GM19238 (cell line): Measurements from ENCODE around the gene PITX1.
"Not testable (repeated sequence)": the region's sequence is repeated elsewhere in the genome, so short reads cannot be mapped to it uniquely, and the experiment has no call there.

ENCODE experiments used
- DNase-seq: peaks from one replicate; pipeline ENCODE4 v3.0.0; 2011; ENCODE audit warnings: low spot score; ENCODE audit not compliant: insufficient read length

The PITX1 gene

DNA sequence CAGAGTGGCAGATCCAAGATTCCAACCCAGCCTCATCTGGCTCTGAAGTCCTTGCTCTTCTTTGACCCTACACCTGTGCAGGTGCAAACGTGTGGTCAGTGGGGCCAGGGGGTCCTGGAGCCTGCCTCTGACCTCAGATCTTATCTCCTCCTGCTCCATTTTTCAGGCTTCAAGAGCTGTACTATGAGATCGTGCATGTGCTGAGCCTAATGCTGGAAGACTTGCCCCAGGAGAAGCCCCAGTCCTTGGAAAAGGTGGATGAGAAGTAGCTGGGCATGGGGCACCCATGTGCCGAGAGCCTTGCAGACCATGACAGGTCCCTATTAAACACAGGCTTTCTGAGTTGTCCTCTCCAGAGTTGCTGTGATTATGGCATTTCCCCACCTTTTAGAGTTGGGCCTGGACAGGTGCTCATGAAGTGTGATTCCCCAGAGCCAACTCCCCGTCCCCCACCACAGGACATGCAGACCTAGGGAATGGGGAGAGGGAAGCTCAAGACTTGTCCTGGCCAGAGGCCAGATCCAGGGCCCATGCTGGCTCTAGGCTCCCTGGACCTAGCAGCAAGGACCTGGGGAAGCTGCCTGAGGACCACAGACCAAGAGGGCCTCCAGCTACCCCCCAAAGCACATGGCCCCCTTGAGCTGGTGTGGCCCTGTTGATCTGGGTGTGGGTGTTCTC lies 22.5 kb downstream of the PITX1 start:
- no peak for DNase-seq

DNA sequence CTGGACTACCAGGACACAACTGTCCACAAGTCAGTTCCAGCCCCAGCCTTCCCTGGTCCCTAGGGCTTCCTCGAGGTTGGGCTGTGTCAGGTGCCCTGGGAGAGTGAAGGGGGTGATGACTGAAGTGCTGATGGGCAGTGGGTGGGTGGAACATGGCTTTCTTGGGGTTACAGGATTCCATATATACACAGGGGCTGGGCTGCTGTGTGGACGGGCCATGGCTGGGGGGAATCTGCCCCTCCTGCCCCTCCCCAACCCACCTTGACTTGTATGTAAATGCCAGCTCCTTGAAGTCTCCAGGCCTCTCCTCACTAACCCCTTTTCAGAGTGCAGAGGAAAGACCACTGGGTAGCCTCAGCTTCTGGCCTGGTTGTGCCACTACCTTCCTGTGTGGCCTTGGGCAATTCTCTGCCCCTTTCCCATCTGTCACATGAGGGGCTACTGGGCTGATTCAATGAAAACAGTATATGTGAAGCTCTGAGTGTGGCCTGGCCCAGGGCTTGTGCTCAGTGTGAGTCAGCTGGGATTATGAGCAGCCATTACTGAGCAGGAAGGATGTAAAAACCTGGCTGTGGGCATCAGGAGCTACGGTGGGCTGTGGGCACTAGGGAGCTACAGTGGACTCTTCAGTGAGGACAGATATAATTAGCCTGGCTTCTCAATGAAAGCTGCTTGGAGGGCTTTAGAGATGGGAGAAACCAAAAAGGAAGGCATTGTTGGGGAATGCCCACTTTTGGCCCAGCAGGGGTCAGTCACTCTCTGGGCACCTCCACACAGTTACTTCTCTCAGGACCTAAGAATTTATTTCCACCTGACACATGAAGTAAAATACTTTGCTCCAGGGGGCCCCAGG lies 23.3 kb downstream of the PITX1 start:
- DNase-seq, result no peak

DNA sequence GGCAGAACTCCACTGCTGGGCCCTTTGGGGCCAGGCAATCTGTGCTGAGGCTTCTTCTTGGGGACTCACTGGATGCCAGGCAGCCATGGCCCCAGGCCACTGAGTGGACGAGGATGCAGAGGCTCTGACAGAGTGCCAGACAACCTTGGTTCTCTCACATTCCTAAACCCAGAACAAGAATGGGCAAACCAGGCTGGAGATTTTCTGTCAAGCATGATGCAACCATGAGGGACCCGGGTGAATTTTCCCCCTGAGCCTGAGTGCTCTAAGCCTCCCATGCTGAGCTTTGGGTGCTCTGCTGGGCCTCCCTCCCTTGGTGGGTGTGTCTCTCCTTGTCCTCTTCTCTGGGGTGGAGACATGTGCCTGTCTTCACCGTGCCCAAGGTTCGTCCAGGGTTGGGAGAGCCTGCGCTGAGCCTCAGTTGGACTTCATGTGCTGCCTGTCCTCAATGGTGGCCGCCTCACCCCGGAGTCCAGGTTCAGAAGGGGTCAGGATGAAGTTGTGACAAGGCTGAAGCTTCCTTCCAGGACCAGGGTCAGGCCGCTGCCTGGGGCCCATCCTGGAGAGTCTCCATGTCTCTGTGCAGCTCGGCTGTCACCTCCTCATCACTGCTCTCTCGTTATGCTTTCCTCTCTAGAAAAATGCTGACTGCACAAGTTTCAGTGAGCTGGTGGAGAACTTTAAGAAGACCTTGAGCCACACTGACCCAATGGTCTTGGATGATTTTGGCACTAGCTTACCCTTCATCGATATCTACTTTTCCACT lies 24.1 kb downstream of the PITX1 start:
- DNase-seq, result no peak

DNA sequence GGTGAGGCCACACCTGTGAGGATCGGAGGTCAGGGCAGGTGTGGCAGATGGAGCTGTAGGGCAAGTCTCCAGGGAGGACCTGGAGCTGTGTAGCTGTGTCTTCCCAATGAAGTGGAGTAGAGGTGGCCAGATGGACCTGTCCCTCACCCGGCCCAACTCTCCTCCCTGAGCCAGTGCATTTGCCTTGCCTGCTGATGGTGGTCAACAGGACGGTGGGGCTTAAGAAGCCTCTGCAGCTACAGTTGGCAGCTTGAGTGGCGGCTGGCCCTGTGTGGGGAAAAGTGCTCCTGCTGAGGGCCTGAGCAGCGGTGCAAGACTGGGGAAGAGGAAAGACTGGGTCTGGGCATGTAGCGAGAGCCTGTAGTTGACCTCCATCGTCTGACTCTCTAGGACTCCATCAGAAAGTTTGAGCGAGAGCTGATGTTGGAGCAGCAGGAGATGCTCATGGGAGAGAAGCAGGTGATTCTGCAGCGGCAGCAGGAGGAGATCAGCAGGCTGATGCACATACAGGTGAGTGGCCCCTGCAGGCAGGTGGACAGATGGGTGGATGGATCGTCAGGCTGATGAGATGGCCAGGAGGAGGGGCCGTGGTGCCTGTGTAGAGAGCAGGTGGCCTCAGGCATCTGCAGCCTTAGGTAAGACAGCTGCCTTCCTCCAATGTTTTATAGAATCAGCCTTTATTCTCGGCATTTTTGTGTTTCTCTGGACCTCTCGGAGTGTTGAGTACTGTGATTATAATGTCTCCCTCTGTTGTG lies 24.9 kb downstream of the PITX1 start:
- no peak for DNase-seq

DNA sequence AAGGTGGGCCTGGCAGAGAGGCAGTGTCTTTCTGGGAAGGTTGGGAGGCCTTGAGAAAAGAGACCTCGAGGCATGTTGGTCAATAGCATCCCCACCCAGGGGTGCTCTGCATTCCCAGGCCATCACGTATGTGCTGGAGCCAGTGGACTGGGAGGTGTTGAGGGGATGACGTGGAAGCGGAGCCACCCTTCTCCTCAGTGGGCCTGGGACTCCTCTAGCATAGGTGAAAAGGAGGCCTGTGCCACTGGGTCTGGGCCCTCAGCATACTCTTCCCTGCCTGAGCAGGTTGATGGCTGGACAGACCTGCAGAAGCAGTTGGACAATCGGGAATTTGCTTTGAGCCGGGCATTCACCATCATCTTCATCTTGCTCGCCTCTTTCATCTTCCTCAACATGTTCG lies 25.5 kb downstream of the PITX1 start:
- DNase-seq, result no peak

DNA sequence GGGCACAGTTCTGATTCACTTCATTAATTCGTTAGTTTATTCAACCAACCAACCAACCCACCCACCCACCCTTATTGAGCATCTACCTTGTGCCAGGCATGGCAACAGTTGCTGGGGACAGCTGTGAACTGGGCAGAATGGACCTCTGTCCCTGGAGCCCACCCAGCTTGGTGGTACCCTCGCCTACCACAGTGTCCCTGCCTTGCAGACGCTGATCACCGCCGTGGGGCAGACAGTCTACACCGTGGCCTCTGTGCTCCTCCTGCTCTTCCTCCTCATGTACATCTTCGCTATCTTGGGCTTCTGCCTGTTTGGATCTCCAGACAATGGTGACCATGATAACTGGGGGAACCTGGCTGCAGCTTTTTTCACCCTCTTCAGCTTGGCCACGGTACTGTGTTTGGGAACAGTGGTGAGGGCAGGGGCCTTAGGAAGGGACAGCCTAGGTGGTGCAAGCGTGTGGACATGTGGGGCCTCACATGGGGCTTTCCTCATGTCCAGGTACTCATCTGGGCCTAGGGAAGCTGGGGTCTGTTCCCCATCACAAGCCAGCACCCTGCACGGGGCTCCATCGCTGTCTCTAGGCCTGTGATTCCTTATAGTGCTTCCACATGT lies 26.2 kb downstream of the PITX1 start:
- DNase-seq, result no peak

DNA sequence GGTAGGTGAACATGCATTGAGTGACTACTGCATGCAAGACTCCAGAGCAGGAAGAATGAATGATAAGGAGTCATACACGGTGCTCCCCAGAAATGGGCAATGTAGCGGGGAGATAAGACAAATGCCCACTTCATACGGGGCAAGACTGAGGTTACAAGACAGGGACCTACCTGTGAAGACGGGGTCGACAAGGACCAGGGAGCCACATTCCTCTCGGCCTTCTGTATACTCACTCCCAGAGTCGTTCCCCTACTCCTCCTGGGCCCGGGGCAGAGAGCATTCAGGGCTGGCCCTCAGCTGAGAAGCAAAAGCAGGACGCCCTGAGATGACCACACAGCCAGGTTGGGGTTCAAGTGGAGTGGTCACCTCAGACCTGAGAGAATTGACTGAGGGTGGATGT lies 26.7 kb downstream of the PITX1 start:
- DNase-seq, result no peak

DNA sequence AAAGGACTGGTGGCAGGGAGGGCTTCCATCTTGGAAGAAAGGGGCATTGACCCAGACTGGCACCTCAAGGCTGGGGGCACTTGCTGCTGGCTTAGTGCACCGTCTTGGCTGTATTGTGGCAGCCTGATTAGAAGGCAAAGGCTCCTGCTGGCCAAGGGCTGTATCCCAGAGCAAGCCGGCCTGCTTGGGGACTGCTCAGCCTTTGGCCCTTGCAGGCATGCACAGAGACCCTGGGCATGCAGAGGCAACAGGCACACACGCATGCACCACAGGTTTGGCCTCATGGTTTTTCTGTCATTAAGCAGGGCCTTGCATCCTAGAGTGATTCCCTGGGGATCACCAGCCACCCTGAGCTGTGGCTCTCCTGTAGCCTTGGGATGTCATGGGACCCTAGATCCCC lies 29.0 kb downstream of the PITX1 start:
- no peak for DNase-seq

DNA sequence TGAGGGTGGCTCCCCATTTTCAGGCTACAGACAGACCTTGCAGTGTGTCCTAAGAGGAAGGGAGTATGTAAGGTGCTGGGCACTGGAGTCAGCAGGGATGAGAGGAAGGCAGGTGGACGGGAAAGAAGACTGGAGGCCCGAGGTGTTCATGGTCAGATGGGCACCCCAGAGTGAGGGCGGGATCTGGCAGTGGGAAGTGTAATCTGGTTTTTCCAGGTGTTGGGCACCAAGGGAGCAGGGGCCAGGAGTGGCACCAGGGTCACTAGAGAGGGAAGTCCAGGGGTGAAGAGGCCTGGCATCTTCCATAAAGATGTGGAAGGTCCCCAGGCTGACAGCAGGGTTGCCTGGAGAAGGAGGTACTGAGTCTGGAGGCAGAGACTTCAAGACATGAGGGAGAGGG lies 29.7 kb downstream of the PITX1 start:
- no peak for DNase-seq

DNA sequence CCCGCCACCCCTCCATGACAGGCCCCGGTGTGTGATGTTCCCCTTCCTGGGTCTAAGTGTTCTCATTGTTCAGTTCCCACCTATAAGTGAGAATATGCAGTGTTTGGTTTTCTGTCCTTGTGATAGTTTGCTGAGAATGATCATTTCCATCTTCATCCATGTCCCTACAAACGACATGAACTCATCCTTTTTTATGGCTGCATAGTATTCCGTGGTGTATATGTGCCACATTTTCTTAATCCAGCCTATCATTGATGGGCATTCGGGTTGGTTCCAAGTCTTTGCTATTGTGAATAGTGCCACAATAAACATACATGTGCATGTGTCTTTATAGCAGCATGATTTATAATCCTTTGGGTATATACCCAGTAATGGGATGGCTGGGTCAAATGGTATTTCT lies 36.0 kb downstream of the PITX1 start:
- DNase-seq, result not testable (repeated sequence)

DNA sequence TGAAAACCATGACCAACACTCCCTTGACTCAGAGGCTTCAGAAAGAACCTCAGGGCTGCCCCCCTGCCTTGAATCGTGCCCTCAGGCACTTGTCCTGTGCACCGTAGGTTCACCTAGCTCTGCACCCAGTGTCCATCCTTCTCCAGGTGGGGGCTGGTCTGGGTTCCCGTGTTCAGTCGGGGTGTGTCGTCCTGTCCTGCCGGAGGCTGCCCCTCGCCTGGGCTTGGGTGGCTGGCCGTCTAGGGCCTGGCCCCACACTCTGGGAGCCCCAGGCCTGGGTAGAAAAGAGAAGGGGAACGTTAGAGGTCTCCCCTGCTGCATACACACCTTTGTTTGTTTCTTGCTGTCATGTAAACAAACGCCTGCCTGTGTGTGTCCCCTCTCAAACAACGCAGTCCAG lies 37.0 kb downstream of the PITX1 start:
- DNase-seq, result no peak

DNA sequence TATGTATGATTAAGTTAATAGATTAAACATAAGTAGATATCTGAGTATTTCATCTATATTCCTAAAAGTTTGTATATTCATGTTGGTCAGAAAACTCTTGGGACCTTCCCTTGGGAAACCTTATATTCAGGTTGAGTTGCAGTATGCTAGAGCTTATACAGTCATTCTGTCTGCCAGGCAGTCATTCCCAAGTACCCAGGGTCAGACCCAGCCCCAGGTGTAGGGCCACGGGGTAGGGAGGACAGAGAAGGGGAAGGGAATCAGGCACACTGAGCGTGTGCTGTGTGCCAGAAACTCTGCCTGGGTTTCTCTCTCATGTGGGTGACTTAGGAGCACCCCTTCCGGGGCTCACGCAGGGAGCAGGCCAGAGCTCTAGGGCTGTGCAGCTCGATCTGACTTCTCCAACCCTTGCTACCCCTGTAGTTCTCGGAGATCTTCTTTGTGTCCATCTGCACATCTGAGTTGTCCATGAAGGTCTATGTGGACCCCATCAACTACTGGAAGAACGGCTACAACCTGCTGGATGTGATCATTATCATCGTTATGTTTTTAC lies 38.1 kb downstream of the PITX1 start:
- DNase-seq, result no peak

DNA sequence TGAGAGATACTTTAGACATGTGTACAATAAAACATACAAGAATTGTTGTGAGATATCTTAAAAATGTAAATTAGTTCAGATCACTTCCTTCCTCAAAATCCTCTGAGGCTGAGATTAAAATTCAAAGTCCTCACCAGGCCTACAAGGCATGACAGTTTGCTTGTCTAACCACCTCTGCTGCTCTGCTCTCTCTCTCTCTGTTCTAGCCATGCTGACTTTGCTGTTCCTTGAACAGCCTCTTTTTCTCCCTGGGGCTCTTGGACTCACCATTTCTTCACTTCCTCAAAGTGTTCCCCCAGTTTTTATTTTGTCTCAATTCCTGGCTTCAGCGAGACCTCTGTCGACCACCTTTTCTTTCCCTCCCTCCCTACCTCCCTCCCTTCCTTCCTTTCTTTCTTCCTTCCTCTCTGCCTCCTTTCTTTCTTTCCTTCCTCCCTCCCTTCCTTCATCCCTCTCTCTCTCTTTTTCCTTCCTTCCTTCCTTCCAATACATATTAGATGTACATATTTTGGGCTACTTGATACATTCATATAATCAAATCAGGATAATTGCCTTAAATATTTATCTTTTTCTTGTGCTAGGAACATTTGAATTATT lies 39.4 kb downstream of the PITX1 start:
- no peak for DNase-seq

DNA sequence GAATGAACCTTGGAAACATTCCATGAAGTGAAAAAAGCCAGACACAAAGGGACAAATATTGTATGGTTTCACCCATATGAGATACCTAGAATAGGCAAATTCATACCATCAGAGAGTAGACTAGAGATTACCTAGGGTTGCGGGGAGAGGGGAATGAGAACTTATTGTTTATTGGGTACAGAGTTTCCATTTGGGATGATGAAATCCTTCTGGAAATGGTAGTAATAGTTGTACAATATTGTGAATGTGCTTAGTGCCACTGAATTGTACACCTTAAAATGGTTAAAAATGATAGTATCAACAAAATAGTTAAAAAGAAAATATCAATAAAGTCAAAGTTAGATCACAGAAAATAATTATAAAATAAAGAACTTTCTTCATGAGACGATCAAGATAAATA lies 40.9 kb downstream of the PITX1 start:
- DNase-seq, result no peak

DNA sequence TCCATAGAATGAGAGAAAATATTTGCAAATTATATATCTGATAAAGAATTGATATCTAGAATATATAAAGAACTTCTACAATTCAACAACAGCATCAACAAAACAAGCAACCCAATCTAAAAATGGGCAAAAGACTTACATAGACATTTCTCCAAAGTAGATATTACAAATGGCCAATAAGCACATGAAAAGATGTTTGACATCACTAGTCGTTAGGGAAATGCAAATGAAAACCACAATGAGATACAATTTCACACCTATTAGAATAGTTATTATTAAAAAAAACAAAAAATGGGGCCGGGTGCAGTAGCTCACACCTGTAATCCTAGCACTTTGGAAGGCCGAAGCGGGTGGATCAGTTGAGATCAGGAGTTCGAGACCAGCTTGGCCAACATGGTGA lies 41.9 kb downstream of the PITX1 start:
- DNase-seq, result no peak

DNA sequence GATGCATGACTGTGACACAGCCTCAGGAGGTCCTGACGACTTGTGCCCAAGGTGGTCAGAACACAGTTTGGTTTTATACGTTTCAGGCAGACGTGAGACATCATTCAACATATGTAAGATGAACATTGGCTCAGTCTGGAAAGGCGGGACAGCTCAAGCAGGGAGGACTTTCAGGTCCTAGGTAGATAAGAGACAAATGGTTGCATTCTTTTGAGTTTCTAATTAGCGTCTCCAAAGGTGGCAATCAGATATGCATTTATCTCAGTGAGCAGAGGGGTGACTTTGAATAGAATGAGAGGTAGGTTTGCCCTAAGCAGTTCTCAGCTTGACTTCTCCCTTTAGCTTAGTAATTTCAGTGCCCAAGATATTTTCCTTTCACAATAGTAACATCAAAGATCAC lies 43.8 kb downstream of the PITX1 start:
- DNase-seq, result not testable (repeated sequence)

DNA sequence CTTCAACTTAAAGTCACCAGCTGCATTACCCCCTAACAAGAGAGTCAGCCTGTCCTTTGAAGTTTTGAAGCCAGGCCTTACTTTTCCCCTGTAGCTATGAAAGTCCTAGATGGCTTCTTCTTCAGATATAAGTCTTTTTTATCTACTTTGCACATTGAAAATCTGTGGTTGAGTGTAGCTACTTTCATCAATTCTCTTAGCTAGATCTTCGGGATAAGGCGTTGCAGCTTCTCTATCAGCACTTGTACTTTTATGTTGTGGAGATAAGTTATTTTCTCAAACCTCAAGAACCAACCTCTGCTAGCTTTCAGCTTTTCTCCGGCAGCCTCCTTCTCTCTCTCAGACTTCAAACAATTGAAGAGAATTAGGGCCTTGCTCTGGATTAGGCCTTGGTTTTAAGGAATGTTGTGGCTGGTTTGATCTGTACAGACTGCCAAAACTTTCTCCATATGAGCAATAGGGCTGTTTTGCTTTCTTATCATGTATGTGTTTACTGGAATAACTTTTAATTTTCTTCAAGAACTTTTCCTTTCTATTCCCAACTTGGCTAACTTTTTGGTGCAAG lies 44.7 kb downstream of the PITX1 start:
- no peak for DNase-seq

DNA sequence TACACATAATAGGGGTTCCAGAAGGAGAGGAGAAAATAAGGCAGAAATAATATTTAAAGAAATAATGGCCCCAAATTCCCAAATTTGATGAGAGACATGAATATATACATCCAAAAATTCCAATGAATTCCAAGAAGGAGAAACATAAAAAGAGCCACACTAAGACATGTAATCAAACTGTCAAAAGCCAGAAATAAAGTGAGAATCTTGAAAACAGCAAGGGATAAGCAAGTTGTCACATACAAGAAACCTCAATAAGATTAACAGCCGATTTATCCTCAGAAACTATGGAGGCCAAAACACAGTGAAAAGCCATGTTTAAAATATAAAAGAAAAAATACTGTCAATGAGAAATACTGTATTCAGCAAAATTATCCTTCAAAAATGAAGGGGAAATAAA lies 51.8 kb downstream of the PITX1 start:
- no peak for DNase-seq

DNA sequence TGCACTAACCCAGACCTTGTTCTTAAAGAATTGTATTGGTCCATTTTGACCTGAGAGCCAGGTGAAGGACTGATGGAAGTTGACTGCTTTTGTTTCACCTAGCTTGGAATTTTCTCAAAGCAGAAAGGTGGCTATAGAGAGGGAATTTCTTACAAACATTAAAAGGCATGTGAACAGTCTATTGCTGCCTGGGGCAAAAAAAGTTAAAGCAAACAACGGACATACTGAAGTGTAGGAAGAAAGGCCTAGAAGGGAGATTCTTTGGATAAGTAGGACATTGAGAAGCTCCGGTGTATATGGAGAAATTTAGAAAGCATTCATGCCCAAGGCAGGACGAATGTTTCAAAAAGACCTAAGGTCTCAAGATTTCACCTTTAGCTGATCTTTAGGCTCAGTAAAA lies 54.6 kb downstream of the PITX1 start:
- DNase-seq, result no peak
